Measurements from ENCODE around the gene TIMM17B.

DNA sequence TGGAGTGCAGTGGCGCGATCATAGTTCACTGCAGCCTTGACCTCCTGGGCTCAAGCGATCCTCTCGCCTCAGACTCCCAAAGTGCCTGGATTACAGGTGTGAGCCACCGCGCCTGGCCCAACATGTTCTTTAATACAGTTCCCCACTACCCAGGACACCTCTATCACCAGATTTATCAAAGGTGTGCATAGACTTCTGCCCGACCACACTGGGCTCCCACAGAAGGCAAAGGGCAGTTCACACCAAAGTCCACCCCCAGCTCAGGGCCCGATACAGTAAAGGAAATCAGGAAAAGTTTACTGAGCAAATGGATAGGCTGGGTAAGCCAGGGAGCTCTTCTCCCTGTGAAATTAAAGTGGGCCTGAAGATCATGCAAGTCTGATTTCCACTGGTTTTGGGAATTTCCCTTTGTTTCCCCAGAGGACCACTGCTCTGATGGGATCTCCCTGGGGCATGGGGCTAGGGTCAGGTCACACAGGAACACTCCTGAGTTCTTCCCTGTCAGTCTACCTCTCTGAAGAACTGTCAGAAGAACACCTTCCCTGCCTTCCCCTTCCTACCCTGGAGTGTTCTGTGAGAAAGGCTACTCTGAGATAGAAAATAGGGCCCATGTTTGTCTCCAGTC, 39.0 kb upstream of the TIMM17B start:
- TF ChIP-seq, protein P1, sequence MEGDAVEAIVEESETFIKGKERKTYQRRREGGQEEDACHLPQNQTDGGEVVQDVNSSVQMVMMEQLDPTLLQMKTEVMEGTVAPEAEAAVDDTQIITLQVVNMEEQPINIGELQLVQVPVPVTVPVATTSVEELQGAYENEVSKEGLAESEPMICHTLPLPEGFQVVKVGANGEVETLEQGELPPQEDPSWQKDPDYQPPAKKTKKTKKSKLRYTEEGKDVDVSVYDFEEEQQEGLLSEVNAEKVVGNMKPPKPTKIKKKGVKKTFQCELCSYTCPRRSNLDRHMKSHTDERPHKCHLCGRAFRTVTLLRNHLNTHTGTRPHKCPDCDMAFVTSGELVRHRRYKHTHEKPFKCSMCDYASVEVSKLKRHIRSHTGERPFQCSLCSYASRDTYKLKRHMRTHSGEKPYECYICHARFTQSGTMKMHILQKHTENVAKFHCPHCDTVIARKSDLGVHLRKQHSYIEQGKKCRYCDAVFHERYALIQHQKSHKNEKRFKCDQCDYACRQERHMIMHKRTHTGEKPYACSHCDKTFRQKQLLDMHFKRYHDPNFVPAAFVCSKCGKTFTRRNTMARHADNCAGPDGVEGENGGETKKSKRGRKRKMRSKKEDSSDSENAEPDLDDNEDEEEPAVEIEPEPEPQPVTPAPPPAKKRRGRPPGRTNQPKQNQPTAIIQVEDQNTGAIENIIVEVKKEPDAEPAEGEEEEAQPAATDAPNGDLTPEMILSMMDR (IDR thresholded peaks at IDR 0.05): no peak
- no peak for TF ChIP-seq POLR2AphosphoS5 (IDR thresholded peaks at IDR 0.05)
- no peak for TF ChIP-seq POLR2A (IDR thresholded peaks at IDR 0.05)
- no peak for TF ChIP-seq EP300 (IDR thresholded peaks at IDR 0.05; ENCODE audit: low read depth)

Data from transverse colon (tissue), 4 donors.